Kidney capillary endothelial cell (primary cell): ENCODE measurements around the gene SLC28A1.
"Not testable (repeated sequence)": the region's sequence is repeated elsewhere in the genome, so short reads cannot be mapped to it uniquely, and the experiment has no call there.

Experiments used
- DNase-seq: peaks from one replicate; pipeline ENCODE4 v3.0.0-alpha.2; 2018; ENCODE audit warnings: low spot score

SLC28A1 gene

GRCh38 chr15:84973492-84974460 is 89.3 kb downstream of the SLC28A1 start:
- DNase-seq = peak; percentile 78

GRCh38 chr15:84975871-84976351 is 91.4 kb downstream of the SLC28A1 start:
- no peak for DNase-seq

DNA sequence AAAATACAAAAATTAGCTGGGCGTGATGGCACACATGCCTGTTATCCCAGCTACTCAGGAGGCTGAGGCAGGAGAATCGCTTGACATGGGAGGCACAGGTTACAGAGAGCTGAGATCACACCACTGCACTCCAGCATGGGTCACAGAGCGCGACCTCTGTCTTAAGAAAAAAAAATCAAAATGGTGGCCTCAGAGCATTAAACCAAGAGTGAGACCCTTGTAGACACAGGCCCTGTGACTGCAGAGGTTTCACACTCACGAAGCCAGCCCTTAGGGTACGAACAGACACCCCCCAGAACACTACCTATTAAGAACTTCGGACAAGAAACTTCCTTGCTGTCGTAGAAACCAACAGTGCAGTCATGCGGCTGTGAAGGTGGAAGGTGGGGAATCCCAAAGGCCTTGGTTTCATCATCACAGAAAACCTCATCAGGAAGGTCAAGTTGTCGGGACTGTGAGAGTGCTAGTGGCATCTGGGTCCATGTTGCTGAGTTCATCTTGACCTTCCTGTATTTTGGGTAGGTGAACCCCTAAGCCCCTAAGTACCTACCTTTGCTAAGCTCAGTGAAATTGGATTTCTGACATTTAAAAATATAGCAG is 92.4 kb downstream of the SLC28A1 start:
- DNase-seq = no peak

DNA sequence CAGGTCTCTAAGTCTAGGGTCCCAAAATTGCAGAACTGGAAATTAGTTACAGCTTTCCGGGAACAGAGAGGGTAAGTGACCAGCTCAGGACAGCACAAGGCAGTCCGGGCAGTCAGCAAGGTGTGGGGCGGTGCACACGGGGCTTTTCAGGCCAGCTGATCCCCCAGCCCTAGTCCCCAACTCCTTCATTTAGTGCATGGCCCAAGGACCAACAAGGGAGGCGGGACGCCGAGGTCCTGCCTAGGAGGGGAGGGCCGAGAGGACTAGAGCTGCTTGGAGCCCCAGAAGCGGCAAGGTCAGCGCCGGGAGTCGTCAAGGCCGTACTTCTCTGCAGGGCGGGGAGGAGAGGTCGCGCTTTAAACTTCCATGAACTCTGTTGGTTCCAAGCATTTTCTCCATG is 95.2 kb downstream of the SLC28A1 start:
- DNase-seq = no peak

DNA sequence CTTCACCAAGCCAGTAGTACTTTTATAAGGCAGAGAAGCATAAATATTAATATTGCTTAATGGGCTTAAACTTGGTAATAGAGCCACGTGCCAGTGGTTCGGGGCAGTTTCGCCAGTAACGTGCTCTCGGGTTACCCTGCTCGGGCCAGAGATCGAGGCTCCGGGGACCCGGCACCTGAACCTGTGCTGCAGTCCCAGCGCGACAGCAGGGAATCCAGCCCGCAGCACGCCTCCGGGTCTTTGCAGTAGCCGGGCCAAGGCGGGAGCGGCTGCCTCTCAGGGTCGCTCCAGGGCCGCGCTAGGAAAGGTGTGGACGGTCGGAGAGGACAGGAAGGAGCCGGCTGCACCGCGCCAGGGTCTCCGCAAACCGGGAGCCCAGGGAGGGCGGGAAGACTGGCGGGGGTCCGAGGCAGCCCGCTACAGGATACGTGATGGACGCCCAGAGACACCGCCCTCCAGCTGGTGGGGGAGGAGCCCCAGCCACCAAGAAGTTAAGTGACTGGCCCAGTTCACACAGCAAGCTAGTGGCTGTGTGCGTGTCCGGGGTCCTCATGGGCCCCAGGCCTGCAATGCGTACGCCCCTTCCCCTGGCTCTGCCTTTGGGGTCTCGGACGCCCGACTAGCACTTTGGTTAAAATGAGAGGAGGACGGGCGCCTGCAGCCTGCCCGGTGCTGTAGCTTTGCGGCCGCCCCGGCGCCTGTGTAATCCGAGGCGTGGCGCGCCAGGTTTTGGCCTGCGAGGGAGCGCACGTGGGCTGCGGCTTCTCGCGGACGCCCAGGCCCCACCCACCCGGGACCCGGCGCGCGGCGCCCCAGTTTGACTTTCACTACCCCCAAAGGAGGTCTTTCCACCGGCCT is 96.0 kb downstream of the SLC28A1 start:
- DNase-seq = peak; percentile 82

DNA sequence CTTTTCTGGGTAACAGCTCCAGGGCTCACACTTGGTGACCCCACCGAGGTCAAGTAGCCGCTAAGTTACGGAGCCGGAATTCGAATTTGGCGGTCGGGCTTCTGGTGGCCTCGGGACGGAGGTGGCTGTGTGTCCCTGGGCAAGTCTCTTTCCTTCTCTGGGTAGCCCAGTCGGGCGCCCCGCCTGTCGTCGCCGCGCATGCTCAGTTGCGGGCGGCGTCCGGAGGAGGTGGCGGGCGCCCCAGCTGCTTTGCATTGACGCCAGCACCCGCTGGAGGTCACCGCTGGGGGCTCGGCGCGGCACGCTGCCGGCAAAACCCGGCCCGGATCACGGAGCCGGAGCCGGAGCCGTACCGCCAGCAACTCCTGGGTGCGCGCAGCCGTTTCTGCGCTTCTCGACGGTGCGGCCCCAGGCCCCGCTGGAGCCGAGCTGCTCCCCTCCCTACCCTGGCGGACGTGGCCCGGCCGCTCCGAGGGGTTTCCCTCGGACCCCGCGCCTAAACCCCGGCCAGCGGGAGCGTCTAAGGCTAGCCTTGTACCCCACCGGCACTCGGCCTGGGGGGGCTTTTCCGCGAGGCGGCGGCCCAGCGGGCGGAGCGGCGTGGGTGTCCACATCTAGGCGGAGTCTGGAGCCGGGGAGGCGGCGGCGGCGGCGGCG is 96.7 kb downstream of the SLC28A1 start:
- peak; percentile 94 for DNase-seq

- DNase-seq = peak; percentile 59
Observed at GRCh38 chr15:84981711-84982300, 97.3 kb downstream of the SLC28A1 start, which contains the start of gene PDE8A. PDE8A (plus strand) TSS chr15:84981856; CDS start chr15:84982163, 307 bp downstream.

- no peak for DNase-seq
Observed at GRCh38 chr15:84982301-84982920, 97.9 kb downstream of the SLC28A1 start.

DNA sequence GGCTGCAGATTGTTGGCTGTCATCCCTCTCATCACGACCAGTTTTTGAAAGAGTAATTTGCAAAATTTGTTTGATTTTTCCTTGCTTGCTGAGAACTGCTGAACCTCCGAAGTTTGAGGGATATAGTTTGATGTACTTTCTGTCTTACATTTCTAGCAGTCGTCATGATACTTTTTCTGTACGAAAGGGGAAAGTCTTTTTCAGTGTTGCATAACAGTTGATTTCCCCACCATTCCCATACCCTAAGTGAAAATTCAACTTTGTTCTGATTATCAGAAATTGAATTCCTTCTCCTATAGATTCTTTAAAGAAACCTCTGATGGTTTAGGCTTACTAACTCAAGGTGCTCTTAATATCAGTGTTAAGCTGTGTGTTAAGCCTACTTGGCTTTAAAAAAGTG is 98.8 kb downstream of the SLC28A1 start:
- no peak for DNase-seq

GRCh38 chr15:84983711-84984110 is 99.2 kb downstream of the SLC28A1 start:
- no peak for DNase-seq

DNA sequence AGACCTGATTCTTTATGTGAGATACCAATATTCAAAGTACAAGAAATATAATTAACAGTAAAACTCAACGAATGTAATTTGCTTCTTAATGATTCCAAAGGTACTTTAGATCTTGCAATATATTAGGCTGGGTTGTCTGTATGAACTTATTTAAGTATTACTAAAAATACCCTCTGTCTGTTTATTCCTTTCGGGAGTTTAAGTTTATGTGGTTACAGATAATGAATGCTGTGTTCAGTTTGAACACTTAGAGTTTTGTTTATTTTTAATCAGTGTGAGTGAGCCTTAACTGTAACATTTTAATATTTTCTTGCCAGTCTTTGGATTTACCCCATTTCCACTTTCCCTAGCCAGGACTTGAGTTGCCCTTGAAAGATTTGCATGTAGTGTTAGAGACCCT is 100.7 kb downstream of the SLC28A1 start:
- DNase-seq = no peak

GRCh38 chr15:84987351-84987750 is 102.9 kb downstream of the SLC28A1 start:
- DNase-seq = not testable (repeated sequence)

DNA sequence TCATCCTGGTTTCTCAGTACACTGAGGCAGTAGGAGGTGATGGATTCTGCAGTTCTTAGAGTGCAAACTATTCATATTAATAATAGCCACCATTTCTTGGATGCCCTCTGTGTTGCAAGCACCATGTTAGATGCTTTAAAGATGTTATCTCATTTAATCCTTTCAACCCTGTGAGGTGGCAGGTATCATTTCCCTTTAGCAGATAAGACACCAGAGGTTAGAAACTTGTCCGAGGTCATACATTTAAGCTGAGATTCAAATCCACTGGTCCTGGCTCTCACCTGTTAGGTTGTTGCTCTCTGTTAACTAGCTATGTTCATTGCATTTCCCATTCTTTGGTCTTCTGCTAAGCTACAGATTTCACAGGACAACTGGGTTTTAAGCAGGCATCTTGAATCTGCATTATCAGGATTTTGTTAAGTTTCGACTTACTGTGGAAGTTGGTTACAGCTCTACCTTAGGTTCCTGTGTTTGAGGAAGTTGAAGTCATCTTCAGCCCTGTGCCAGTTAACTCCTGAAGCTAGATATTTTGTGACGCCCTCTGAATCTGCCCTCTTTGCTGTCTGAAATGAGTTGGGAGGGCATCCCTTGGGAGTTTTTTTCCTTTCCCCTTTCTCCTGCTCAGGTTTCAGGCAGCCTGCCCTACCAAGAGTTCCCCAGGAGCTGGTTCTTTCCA is 103.6 kb downstream of the SLC28A1 start:
- DNase-seq = no peak

- DNase-seq = no peak
Observed at GRCh38 chr15:84988909-84989644, 104.6 kb downstream of the SLC28A1 start.

GRCh38 chr15:84990507-84990906 is 106.0 kb downstream of the SLC28A1 start:
- DNase-seq = no peak

GRCh38 chr15:84991014-84991712 is 106.7 kb downstream of the SLC28A1 start:
- no peak for DNase-seq

DNA sequence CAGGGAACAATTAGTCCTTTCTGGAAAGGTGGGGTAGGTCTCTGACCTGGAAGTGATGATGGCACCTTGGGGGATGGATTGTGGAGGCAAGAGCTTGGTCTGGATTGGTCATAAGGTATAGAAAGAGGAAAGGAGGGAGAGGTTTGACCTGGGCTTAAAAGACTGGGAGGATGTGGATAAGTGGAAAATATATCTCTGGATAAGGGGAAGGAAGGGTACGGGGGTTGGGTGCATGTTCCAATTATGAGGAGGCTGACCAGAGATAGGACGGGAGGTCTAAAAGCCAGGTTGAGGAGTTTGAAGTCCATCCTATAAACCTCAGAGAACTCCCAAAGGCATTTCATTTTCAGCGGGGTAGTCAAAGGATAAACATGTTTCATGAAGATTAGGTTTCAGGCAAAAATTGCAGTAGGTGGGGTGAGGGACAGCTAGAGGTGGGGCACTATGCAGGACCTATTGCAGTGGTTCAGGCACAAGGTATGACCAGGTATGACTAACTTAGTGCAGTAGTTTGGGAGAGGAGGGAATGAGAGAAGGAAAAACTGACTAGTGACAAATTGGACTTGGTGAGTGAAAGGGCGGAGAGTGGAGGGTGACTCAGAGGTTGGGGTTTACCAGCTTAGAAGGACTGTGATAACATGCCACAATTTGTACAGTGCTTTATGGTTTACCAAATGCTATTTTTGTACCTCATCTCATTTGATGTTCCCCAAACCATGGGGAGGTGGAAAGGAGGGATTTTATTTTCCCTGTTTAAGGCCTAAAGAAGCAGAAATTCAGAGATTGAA is 107.9 kb downstream of the SLC28A1 start:
- DNase-seq = no peak
